HCT116 (cell line): Measurements from ENCODE around the gene MFSD8.

Experiments used
- EGR1 ChIP-seq: IDR thresholded peaks from 2 replicates; pipeline ENCODE4 v1.6.1; 2012; ENCODE audit warnings: low read depth
- EZH2 ChIP-seq: fragments of 200-600 bp; sonication (generic); IDR thresholded peaks from 2 replicates; pipeline ENCODE4 v1.6.1; 2017; ENCODE audit warnings: antibody characterized with exemption, mixed run types
- EZH2phosphoT487 ChIP-seq: fragments of 200-600 bp; IDR thresholded peaks from 2 replicates; pipeline ENCODE4 v1.6.1; 2018; ENCODE audit warnings: antibody characterized with exemption, borderline replicate concordance
- POLR2A ChIP-seq: IDR thresholded peaks from 2 replicates; pipeline ENCODE4 v1.7.0; 2011; ENCODE audit warnings: borderline replicate concordance; ENCODE audit not compliant: insufficient read depth, insufficient read length; ENCODE audit errors: extremely low read depth
- POLR2AphosphoS5 ChIP-seq: IDR thresholded peaks from 2 replicates; pipeline ENCODE4 v1.6.1; 2011; ENCODE audit warnings: mild to moderate bottlenecking, low read depth, low read length, moderate library complexity
- RAD21 ChIP-seq: IDR thresholded peaks from 2 replicates; pipeline ENCODE4 v1.6.1; 2012; ENCODE audit warnings: low read depth, mild to moderate bottlenecking
- SRF ChIP-seq: IDR thresholded peaks from 2 replicates; pipeline ENCODE4 v1.6.1; 2012; ENCODE audit warnings: low read depth
- TCF7L2 ChIP-seq: IDR thresholded peaks from 2 replicates; pipeline ENCODE4 v1.7.0; 2011; ENCODE audit warnings: borderline replicate concordance, inconsistent platforms; ENCODE audit not compliant: insufficient read depth, insufficient read length; ENCODE audit errors: extremely low read depth
- YY1 ChIP-seq: IDR thresholded peaks from 2 replicates; pipeline ENCODE4 v1.6.1; 2011; ENCODE audit warnings: low read length, low read depth, moderate library complexity, mild to moderate bottlenecking; ENCODE audit not compliant: insufficient replicate concordance; ENCODE audit errors: extremely low read depth
- ZNF274 ChIP-seq: fragments of 200-500 bp; sonication (Bioruptor generic); IDR thresholded peaks from 2 replicates; pipeline ENCODE4 v1.6.1; 2014; ENCODE audit warnings: mild to moderate bottlenecking, low read depth, low read length, inconsistent platforms
- TF ChIP-seq, protein P1 (sequence below), 3 experiments: fragments of 200-600 bp in 1 of 3; sonication (generic) in 1 of 3; IDR thresholded peaks in 2 of 3; conservative IDR thresholded peaks in 1 of 3; 2 replicates each; pipeline ENCODE4 v1.5.1; 2012 to 2017; ENCODE audit warnings: low read depth in 2 of 3, low read length in 2 of 3, antibody characterized with exemption in 1 of 3, borderline replicate concordance in 1 of 3, control low read depth in 1 of 3, mild to moderate bottlenecking in 1 of 3, mixed read lengths in 1 of 3, mixed run types in 1 of 3, moderate library complexity in 1 of 3; ENCODE audit not compliant: insufficient read depth in 1 of 3
- TF ChIP-seq, protein P2 (sequence below): IDR thresholded peaks from 2 replicates; pipeline ENCODE4 v1.6.1; 2012
- TF ChIP-seq, protein P3 (sequence below): IDR thresholded peaks from 2 replicates; pipeline ENCODE4 v1.6.1; 2012; ENCODE audit warnings: low read depth

DNA sequence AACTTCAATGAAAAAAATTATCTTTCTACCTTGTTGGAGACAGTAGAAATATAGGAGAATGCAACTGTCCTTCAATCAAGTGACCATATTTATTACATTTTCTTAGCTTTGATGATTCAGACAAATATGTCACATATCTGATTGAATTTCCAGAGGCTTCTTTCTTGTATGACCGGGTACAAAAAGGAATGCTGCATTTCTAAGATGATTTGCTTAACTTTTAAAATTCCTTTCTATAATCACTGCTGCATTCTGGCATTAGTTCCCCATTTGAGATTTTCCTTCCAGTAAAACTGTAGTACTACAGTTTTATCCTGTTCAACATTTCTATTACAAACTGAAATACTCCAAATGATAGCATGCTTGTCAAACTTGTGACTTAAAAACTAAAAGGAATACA, 5.2 kb downstream of the MFSD8 start:
- TF ChIP-seq, protein P1, sequence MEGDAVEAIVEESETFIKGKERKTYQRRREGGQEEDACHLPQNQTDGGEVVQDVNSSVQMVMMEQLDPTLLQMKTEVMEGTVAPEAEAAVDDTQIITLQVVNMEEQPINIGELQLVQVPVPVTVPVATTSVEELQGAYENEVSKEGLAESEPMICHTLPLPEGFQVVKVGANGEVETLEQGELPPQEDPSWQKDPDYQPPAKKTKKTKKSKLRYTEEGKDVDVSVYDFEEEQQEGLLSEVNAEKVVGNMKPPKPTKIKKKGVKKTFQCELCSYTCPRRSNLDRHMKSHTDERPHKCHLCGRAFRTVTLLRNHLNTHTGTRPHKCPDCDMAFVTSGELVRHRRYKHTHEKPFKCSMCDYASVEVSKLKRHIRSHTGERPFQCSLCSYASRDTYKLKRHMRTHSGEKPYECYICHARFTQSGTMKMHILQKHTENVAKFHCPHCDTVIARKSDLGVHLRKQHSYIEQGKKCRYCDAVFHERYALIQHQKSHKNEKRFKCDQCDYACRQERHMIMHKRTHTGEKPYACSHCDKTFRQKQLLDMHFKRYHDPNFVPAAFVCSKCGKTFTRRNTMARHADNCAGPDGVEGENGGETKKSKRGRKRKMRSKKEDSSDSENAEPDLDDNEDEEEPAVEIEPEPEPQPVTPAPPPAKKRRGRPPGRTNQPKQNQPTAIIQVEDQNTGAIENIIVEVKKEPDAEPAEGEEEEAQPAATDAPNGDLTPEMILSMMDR (IDR thresholded peaks at IDR 0.05 in 2 of 3, conservative IDR thresholded peaks at IDR 0.05 in 1 of 3; ENCODE audit: borderline replicate concordance in 1 of 3, insufficient read depth in 1 of 3, low read depth in 2 of 3, low read length in 2 of 3) = no peak
- TF ChIP-seq POLR2A (no peak), ZNF274 (no peak), EZH2 (no peak), RAD21 (no peak), POLR2AphosphoS5 (no peak), TCF7L2 (no peak), SRF (no peak), EZH2phosphoT487 (no peak), YY1 (no peak), EGR1 (no peak)
- TF ChIP-seq, protein P2, sequence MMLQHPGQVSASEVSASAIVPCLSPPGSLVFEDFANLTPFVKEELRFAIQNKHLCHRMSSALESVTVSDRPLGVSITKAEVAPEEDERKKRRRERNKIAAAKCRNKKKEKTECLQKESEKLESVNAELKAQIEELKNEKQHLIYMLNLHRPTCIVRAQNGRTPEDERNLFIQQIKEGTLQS = no peak
- TF ChIP-seq, protein P3, sequence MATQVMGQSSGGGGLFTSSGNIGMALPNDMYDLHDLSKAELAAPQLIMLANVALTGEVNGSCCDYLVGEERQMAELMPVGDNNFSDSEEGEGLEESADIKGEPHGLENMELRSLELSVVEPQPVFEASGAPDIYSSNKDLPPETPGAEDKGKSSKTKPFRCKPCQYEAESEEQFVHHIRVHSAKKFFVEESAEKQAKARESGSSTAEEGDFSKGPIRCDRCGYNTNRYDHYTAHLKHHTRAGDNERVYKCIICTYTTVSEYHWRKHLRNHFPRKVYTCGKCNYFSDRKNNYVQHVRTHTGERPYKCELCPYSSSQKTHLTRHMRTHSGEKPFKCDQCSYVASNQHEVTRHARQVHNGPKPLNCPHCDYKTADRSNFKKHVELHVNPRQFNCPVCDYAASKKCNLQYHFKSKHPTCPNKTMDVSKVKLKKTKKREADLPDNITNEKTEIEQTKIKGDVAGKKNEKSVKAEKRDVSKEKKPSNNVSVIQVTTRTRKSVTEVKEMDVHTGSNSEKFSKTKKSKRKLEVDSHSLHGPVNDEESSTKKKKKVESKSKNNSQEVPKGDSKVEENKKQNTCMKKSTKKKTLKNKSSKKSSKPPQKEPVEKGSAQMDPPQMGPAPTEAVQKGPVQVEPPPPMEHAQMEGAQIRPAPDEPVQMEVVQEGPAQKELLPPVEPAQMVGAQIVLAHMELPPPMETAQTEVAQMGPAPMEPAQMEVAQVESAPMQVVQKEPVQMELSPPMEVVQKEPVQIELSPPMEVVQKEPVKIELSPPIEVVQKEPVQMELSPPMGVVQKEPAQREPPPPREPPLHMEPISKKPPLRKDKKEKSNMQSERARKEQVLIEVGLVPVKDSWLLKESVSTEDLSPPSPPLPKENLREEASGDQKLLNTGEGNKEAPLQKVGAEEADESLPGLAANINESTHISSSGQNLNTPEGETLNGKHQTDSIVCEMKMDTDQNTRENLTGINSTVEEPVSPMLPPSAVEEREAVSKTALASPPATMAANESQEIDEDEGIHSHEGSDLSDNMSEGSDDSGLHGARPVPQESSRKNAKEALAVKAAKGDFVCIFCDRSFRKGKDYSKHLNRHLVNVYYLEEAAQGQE = no peak
